Muscle layer of colon (tissue), 2 donors: Measurements from ENCODE around the gene HIC1.
A peak's percentile ranks its signal among the peaks of the same experiment; 100 is the strongest.

ENCODE experiments used
- H3K27ac ChIP-seq: one replicate; pipeline ENCODE4 v1.7.0; 2013; ENCODE audit warnings: low read depth, mild to moderate bottlenecking, low read length, moderate library complexity
- H3K27me3 ChIP-seq, 2 donors: one replicate each; pipeline ENCODE4 v1.7.0; 2013; ENCODE audit warnings: low read length in 2 of 2, mild to moderate bottlenecking in 2 of 2; ENCODE audit not compliant: insufficient read depth in 2 of 2, control insufficient read depth in 1 of 2
- H3K36me3 ChIP-seq: one replicate; pipeline ENCODE4 v1.7.0; 2013; ENCODE audit warnings: mild to moderate bottlenecking, low read length; ENCODE audit not compliant: insufficient read depth
- H3K4me1 ChIP-seq: one replicate; pipeline ENCODE4 v1.7.0; 2013; ENCODE audit warnings: mild to moderate bottlenecking, low read length; ENCODE audit not compliant: insufficient read depth
- H3K4me3 ChIP-seq, 2 donors: one replicate each; pipeline ENCODE4 v1.7.0; 2013; ENCODE audit warnings: low read length in 2 of 2, low read depth in 1 of 2, mild to moderate bottlenecking in 1 of 2, moderate library complexity in 1 of 2
- H3K9ac ChIP-seq: one replicate; pipeline ENCODE4 v1.7.0; 2013; ENCODE audit warnings: low read length
- H3K9me3 ChIP-seq: one replicate; pipeline ENCODE4 v1.7.0; 2013; ENCODE audit warnings: mild to moderate bottlenecking, low read length
- donor health status: abdominal sarcoma.
- donor health status: Adenocarcinoma of cecum.

Gene HIC1

DNA sequence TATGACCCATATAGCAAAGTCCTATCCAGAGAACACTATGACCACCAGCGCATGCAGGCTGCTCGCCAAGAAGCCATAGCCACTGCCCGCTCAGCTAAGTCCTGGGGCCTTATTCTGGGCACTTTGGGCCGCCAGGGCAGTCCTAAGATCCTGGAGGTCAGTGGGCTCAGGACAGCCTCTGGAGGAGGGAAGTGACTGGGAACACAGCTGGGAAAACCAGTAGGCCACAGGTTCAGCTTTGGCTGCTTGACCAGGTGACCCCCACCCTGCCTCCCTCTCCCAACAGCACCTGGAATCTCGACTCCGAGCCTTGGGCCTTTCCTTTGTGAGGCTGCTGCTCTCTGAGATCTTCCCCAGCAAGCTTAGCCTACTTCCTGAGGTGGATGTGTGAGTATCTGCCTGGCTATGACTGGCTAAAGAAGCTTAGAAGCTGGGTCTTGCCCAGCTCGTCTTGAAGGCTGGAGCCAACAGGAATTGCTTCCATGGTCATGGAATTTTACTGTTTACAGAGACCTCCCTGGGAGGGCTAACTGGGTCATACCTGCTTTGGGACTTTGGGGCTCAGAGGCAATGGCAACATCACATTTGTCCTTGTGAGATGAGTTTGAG lies 14.6 kb upstream of the HIC1 start:
- H3K9me3 ChIP-seq = no peaks in the 10 kb centered on the region
- H3K4me1 ChIP-seq = peaks cover 23% of the 10 kb centered on the region
- H3K4me3 ChIP-seq = no peak overlapping the region
- H3K27ac ChIP-seq = no peak overlapping the region
- peaks cover 55% of the 10 kb centered on the region for H3K36me3 ChIP-seq
- H3K27me3 ChIP-seq = no peaks in the 10 kb centered on the region
- no peak overlapping the region for H3K9ac ChIP-seq

- peaks cover 49% of the 10 kb centered on the region for H3K36me3 ChIP-seq
- H3K4me3 ChIP-seq = peak overlapping the region; percentile 79
- no peaks in the 10 kb centered on the region for H3K9me3 ChIP-seq
- peaks cover 23% of the 10 kb centered on the region for H3K4me1 ChIP-seq
- H3K27me3 ChIP-seq = no peaks in the 10 kb centered on the region
- peak overlapping the region; percentile 96 for H3K27ac ChIP-seq
- no peak overlapping the region for H3K9ac ChIP-seq
Observed at GRCh38 chr17:2040942-2041560, 13.9 kb upstream of the HIC1 start.

DNA sequence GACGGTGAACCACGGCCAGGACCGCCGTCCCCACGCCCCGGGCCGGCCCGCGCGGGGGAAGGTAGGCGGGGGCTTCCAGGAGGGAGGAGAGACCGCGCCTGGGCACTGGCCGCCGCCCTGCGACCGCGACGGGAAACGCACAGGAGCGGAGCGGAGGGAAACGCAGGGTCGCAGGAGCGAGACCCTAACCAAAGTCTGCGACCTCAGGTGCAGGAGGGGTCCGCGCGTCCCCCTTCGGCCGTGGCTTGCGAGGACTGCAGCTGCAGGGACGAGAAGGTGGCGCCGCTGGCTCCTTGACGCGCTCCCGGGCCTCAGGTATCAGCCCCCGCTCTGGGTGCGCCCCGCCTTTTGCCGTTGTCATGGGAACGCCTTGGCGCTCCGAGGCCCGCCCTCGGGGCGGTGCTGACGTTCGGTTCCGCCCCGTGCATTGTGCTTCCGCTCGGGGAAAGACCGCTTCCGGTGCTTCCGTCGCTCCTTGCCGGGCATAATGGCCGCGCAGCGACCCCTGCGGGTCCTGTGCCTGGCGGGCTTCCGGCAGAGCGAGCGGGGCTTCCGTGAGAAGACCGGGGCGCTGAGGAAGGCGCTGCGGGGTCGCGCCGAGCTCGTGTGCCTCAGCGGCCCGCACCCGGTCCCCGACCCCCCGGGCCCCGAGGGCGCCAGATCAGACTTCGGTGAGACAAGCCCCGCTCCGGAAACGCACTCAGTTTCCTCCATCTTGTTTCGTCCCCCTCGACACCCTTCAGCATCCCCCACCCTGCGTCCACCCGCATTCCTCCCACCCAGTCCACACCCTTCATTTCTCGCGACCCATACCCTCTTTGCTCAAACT lies 13.1 kb upstream of the HIC1 start, which contains the start of gene OVCA2:
Gene OVCA2, plus strand, starts transcription at position 462 of the 829 bp plus-strand sequence. Its CDS starts 26 bp downstream, at position 488.
- peak within 1 kb of the TSS; percentile 96 for H3K27ac ChIP-seq
- no peaks in the 10 kb centered on the region for H3K27me3 ChIP-seq
- peaks cover 42% of the 10 kb centered on the region for H3K36me3 ChIP-seq
- peak within 1 kb of the TSS; percentile 71 for H3K9ac ChIP-seq
- H3K9me3 ChIP-seq = no peaks in the 10 kb centered on the region
- peak within 1 kb of the TSS; percentile 79 for H3K4me3 ChIP-seq
- peaks cover 23% of the 10 kb centered on the region for H3K4me1 ChIP-seq

- peaks cover 35% of the 10 kb centered on the region for H3K36me3 ChIP-seq
- peak overlapping the region; percentile 96 for H3K27ac ChIP-seq
- H3K9me3 ChIP-seq = no peaks in the 10 kb centered on the region
- H3K27me3 ChIP-seq = no peaks in the 10 kb centered on the region
- H3K4me1 ChIP-seq = peaks cover 23% of the 10 kb centered on the region
- peak overlapping the region; percentile 79 for H3K4me3 ChIP-seq
- peak overlapping the region; percentile 71 for H3K9ac ChIP-seq
Observed at GRCh38 chr17:2042390-2042847, 12.5 kb upstream of the HIC1 start.

DNA sequence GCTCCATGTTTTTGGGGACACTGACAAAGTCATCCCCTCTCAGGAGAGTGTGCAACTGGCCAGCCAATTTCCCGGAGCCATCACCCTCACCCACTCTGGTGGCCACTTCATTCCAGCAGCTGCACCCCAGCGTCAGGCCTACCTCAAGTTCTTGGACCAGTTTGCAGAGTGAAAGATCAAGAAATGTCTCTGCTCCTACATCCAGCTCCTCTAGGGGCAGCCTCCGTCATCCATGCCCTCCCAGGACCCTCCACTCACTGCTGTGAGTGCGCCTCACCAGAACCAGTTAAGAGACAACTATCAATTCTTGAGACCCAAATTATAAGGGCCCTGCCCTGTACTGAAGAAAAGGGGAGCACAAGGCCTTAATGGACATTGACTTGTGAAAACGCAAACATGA lies 12.0 kb upstream of the HIC1 start:
- H3K9ac ChIP-seq = peak overlapping the region; percentile 71
- H3K36me3 ChIP-seq = peaks cover 33% of the 10 kb centered on the region
- peak overlapping the region in 1 of 2 donors; percentile 79 for H3K4me3 ChIP-seq
- peaks cover 23% of the 10 kb centered on the region for H3K4me1 ChIP-seq
- no peaks in the 10 kb centered on the region for H3K27me3 ChIP-seq
- H3K9me3 ChIP-seq = no peaks in the 10 kb centered on the region
- no peak overlapping the region for H3K27ac ChIP-seq

GRCh38 chr17:2043785-2044184 lies 11.1 kb upstream of the HIC1 start:
- peaks cover 25% of the 10 kb centered on the region for H3K4me1 ChIP-seq
- no peak overlapping the region for H3K9ac ChIP-seq
- H3K36me3 ChIP-seq = peaks cover 33% of the 10 kb centered on the region
- peaks cover 0 to 2% of the 10 kb centered on the region in 2 donors for H3K27me3 ChIP-seq
- H3K27ac ChIP-seq = no peak overlapping the region
- no peaks in the 10 kb centered on the region for H3K9me3 ChIP-seq
- H3K4me3 ChIP-seq = peak overlapping the region in 1 of 2 donors; percentile 79

GRCh38 chr17:2044263-2044894 lies 10.5 kb upstream of the HIC1 start:
- peaks cover 31% of the 10 kb centered on the region for H3K4me1 ChIP-seq
- H3K4me3 ChIP-seq = no peak overlapping the region
- H3K36me3 ChIP-seq = peaks cover 33% of the 10 kb centered on the region
- H3K9me3 ChIP-seq = no peaks in the 10 kb centered on the region
- H3K9ac ChIP-seq = no peak overlapping the region
- H3K27me3 ChIP-seq = peaks cover 0 to 8% of the 10 kb centered on the region in 2 donors
- H3K27ac ChIP-seq = no peak overlapping the region

- Histone ChIP-seq H3K4me1 (peaks cover 22% of the 10 kb centered on the region), H3K36me3 (peaks cover 22% of the 10 kb centered on the region), H3K4me3 (no peak overlapping the region), H3K27me3 (peaks cover 9 to 17% of the 10 kb centered on the region in 2 donors), H3K9ac (no peak overlapping the region), H3K27ac (no peak overlapping the region), H3K9me3 (no peaks in the 10 kb centered on the region)
Observed at GRCh38 chr17:2047590-2047989, 7.3 kb upstream of the HIC1 start.

DNA sequence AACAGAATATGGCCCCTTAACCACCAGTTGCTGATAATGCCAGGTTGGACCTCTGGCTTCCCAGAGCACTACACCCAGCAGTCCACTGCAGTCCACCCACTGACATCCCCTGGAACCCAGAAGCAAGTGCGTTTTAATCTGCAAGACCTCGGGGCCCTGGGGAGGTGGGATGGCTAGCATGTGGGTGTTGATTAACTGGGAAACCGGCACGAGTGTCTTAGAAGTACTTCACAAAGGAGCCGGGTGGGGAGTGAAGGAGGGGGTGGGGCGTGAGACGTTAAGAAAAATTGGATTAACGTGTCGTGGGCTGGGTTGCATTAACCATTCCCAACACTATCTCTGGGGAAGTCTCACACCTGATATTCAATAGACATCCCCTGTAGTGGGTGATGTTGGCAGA lies 6.1 kb upstream of the HIC1 start:
- H3K27ac ChIP-seq = no peak overlapping the region
- H3K4me1 ChIP-seq = peaks cover 13% of the 10 kb centered on the region
- peaks cover 10% of the 10 kb centered on the region for H3K36me3 ChIP-seq
- peak overlapping the region; percentile 44 for H3K9ac ChIP-seq
- H3K27me3 ChIP-seq = peaks cover 9 to 19% of the 10 kb centered on the region in 2 donors
- H3K9me3 ChIP-seq = no peaks in the 10 kb centered on the region
- H3K4me3 ChIP-seq = peak overlapping the region in 1 of 2 donors; percentile 66

- Histone ChIP-seq H3K36me3 (peaks cover 2% of the 10 kb centered on the region), H3K4me3 (peak overlapping the region; percentile 66 to 80), H3K4me1 (peaks cover 19% of the 10 kb centered on the region), H3K9me3 (no peaks in the 10 kb centered on the region), H3K27me3 (peaks cover 14 to 27% of the 10 kb centered on the region in 2 donors), H3K27ac (no peak overlapping the region), H3K9ac (peak overlapping the region; percentile 44)
Observed at GRCh38 chr17:2049333-2050299, 5.3 kb upstream of the HIC1 start.
